ENCODE measurements around the gene SAMD4B.

The SAMD4B gene

DNA sequence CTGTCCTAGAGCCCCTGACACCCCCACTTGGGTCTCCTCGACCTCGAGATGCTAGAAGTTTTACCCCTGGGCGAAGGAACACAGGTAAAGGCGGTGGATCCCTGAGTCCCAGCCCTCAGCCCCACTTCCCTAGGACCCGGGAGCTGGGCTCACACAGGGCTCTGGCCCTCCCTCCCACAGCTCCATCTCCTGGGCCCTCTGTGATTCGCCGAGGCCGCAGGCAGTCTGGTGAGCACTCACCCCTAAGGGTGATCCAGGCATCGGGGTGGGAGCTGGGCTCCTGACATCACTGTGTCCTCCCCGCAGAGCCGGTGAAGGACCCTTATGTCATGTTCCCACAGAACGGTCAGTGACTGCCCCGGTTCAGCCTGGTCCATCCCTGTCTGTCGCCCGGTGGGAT, 78.5 kb downstream of the SAMD4B start:
- no peak for DNase-seq

DNA sequence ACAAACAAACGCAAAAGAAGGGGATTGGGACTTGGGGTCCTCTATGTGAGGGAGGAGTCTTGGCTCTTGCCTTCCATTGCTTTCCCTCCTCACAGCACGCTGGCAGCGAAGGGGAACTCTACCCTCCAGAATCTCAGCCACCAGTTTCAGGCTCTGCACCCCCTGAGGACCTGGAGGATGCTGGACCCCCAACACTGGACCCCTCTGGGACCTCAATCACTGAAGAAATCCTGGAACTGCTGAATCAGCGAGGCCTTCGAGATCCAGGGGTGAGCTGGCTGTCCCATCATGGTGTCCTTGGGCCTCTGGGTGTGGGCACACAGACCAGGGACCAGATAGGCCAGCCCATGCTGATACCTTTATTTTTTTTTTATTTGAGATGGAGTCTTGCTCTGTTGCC, 79.8 kb downstream of the SAMD4B start:
- no peak for DNase-seq

DNA sequence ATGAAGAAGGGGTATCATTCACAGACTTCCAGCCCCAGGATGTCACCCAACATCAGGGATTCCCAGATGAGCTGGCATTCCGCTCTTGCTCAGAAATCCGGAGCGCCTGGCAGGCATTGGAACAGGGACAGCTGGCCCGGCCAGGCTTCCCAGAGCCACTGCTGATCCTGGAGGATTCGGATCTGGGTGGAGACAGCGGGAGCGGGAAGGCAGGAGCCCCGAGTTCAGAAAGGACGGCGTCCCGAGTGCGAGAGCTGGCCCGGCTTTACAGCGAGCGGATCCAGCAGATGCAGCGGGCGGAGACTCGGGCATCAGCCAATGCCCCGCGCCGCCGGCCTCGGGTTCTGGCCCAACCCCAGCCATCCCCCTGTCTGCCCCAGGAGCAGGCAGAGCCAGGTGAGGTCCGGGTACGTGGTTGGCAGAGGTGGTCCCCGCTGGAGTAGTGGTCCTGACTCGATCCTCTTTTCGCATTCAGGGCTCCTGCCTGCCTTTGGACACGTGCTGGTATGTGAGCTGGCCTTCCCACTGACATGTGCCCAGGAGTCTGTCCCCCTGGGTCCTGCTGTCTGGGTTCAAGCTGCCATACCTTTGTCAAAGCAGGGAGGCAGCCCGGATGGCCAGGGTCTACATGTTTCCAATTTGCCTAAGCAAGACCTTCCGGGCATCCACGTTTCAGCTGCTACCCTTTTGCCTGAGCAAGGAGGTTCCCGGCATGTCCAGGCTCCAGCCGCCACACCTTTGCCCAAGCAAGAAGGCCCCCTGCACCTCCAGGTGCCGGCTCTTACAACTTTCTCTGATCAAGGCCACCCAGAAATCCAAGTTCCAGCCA, 81.3 kb downstream of the SAMD4B start:
- no peak for DNase-seq

DNA sequence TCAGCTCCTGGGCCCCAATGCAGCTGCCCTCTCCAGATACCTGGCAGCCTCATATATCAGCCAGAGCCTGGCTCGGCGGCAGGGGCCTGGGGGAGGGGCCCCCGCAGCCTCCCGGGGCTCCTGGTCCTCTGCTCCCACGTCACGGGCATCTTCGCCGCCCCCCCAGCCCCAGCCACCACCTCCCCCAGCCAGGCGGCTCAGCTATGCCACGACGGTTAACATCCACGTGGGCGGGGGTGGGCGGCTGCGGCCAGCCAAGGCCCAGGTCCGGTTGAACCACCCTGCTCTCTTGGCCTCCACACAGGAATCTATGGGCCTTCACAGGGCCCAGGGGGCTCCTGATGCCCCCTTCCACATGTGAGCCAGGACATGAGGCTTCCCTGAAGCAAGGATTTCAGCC, 82.7 kb downstream of the SAMD4B start:
- no peak for DNase-seq

DNA sequence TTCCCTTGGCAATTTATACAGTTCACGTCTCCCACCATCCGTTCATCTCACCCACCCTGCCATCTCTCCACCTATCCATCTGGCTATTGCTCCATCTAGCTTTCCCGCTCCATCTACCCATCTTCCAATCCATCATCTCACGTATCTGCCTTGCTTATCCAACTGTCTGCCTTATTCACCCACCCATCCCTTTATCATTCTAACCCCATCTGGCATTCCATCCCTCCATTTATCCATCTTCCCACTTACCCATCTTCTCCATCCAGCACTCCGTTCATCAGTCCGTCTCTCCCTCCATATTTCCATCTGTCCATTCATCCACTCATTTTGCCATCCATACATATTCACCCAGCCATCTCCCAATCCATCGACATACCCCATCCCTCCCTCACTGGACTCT, 83.5 kb downstream of the SAMD4B start:
- DNase-seq, result no peak

DNA sequence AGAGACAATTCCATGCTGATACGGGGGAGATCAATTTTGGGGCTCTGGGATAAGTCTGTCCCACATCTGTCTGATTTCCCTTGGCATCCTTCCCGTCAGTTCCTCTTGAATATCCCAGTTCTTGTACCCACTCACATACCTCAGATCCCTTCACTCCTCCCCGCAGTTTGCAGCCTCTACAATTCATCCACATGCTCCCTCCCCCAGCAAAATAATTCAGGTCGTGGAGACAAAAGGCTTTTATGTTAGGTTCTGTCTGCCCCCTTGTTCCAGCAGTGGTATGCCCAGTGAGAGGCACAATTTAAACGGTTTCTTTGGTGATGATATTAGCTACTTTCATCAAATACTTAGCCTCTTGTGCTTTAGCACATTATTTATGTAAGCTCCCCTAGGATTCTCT, 83.9 kb downstream of the SAMD4B start:
- no peak for DNase-seq

DNA sequence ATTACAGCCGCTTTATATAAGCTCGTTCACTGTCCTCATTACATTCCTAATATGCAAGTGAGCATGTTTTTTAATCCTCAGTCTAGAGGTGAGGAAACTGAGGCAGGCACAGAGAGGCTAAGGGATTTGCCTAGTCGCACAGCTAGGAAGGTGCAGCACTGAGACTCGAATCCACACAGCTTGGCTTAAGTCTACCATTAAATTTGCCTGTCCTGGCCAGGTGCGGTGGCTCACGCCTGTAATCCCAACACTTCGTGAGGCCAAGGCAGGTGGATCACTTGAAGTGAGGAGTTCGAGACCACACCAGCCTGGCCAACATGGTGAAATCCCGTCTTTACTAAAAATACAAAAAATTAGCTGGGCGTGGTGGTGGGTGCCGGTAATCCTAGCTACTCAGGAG, 85.5 kb downstream of the SAMD4B start:
- DNase-seq, result no peak

DNA sequence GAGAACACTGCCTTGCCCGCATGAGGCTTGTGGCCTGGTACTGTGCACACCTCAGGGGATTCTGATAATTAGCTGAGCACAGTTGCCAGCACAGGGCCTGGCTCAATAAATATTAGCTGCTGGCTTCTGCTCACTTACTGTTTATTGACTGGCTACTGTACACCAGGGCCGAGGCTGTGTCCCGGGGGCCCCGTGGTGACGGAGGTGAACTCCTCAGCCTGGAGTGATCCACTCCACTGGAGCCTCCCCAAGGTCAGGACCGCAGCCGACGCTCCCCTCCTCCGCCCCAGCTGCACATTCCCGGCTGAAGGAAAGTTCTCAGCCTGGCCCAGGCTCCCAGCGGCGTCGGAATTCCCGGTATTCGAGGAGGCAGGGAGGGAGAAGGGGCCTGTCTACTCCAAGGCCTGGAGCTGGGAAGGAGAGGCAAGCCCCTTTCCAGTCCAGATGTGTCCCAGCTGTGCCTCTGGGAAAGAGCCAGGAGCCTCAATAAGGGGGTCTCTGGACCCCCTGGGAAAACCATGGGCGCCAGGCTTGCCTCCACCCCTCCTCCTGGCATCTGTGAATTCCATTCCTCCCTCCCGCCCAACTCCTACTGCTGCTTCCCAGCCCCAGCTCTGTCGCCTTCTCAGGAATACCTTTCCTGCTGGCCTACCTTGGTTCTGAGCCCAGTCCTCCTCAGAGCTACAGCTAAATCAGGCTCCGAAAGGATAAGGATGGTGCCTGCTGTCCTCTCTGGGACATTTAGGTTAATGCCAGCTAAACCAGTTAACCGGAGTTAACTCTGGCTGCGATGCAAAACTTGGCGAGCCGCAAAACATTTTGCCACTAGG, 86.3 kb downstream of the SAMD4B start:
- no peak for DNase-seq

DNA sequence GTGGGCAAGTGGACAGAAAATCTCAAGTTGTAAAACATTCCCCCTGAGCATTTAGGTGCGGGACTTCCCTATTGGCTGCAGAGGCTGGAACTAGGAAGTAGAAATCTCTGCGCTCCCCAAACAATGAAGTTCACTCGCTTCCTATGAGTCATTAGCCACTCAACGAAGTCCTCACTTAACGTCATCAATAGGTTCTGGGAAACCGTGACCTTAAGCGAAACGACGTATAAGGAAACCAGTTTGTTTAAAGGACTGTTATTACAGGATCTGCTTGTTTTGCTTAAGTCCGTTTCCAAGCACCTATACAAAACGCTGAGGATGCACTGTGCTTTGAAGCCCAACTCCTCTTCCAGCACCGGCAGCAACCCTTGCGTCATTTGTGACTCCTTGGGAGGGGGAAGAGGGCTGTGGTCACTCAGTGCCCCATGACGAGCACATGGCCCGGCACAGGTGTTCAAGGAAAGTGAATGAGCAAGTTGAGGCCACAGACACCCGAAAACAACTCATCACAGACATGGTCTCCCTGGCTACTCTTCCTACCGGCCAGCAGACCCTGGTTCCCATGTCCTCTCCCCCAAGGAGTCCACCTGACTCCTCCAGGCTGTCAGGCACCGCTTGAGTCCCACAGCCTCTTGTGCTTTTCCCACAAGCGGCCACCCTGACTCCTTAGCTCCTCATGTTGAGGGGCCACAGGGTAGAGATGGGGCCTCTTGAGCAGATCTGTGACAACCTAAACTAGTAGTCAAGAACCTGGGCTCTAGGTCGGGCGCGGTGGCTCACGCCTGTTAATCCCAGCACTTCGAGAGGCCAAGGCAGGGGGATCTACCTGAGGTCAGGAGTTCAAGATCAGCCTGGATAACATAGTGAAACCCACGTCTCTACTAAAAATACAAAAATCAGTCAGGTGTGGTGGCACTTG, 88.7 kb downstream of the SAMD4B start:
- no peak for DNase-seq

DNA sequence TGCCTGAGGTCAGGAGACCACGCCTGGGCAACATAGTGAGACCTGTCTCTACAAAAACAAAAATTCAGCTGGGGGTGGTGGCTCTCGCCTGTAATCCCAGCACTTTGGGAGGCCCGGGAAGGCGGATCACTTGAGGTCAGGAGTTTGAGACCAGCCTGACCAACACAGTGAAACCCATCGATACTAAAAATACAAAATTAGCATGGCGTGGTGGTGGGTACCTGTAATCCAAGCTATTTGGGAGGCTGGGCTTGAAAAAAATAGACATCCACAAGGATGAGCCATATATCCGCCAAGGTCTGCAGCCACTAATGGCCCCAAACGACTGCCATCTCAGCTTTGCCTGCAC, 90.4 kb downstream of the SAMD4B start:
- DNase-seq, result no peak

DNA sequence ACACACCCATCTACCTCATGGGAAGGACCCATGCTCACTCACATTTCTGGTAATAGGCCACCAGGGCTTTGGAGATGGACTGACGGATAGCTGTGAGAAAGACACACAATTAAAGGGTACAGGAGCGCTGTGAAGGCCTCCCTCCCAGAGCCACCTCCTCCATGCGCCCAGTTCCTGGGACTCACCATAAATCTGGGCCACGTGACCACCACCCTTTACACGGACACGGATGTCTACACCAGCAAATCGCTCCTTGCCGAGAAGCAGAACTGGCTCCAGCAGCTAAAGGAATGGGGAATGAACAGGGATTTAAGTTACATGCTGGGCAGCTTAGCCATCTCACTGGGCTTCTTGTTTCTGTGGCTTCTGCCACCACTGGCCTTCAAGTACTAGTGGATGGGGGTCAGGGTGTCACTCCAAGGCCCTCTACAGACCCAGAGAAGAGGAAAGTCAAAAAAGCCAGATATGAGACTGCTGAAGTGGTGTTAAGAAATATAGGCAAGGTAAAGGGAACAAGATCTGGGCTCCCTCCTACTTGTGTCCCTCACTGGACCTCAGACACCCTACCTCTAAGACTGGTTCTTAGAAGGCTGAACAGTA, 91.4 kb downstream of the SAMD4B start:
- no peak for DNase-seq

DNA sequence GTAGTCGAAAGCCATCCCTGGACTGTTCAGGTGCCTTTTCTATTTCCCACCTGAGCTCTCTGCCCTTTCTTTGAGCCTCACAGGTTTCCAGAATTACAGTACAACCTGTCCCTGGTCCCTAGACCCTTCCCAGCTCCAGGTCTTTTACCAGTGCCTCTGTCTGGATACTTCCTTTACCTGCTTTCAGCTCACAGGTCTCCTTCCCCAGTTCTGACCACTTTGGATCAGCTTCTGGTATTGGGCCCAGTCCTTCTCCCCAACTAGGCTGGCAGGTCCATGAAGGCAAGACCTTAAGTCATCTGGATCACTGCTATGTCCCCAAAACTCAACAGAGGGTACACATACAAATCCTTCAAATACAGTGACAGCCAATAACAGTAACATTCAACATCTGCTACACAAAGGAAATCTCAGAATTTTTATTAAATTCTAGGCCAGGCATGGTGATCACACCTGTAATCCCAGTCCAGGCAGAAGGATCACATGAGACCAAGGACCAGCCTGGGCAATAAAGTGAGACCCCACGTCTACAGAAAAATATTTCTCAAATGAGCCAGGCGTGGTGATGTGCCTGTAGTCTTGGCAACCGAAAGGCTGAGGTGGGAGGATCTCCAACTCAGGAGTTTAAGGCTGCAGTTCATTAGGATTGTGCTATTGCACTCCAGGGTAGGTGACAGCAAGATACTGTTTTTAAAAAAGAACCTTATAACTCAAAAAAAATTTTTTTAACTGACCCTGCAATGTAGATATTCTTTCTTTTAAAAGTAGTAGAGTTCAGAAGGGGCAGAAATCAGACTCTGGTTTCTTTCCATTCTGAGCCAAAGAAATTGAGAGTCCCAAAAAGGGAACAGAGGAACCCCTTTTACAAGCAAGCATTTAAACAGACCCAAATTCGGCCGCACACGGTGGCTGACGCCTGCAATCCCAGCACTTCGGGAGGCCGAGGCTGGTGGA, 92.2 kb downstream of the SAMD4B start:
- no peak for DNase-seq
